GM12891 (cell line): ENCODE measurements around the gene BRD4.

Experiments used
- POLR2A ChIP-seq: IDR thresholded peaks from 2 replicates; pipeline ENCODE4 v1.6.1; 2011; ENCODE audit warnings: low read depth, low read length, control low read depth
- POLR2AphosphoS5 ChIP-seq: IDR thresholded peaks from 2 replicates; pipeline ENCODE4 v1.6.1; 2011; ENCODE audit warnings: low read depth, low read length, control low read depth

GRCh38 chr19:15201374-15202023, 130.8 kb downstream of the BRD4 start:
- no peak for TF ChIP-seq POLR2AphosphoS5
- TF ChIP-seq POLR2A, result no peak
